HepG2 (cell line): ENCODE results near the gene CD300LG.

ENCODE experiments used
- MYC ChIP-seq: sonication (generic); formaldehyde crosslinking; IDR thresholded peaks from 2 replicates; pipeline ENCODE4 v1.9.0; 2021; ENCODE audit warnings: missing genetic modification reagents, borderline replicate concordance
- NFIC ChIP-seq: IDR thresholded peaks from 2 replicates; pipeline ENCODE4 v1.6.1; 2012; ENCODE audit warnings: mild to moderate bottlenecking, low read length, inconsistent platforms
- TF ChIP-seq, protein P1 (sequence below): sonication (generic); formaldehyde crosslinking; IDR thresholded peaks from 2 replicates; pipeline ENCODE4 v1.5.0; 2020; ENCODE audit warnings: mild to moderate bottlenecking, missing genetic modification reagents, moderate library complexity
- TF ChIP-seq, protein P2 (sequence below): sonication (generic); formaldehyde crosslinking; IDR thresholded peaks from 2 replicates; pipeline ENCODE4 v1.9.0; 2021; ENCODE audit warnings: missing genetic modification reagents, borderline replicate concordance
- TF ChIP-seq, protein P3 (sequence below): IDR thresholded peaks from 2 replicates; pipeline ENCODE4 v1.6.1; 2016; ENCODE audit warnings: missing compliant biosample characterization, missing genetic modification reagents, borderline replicate concordance

DNA sequence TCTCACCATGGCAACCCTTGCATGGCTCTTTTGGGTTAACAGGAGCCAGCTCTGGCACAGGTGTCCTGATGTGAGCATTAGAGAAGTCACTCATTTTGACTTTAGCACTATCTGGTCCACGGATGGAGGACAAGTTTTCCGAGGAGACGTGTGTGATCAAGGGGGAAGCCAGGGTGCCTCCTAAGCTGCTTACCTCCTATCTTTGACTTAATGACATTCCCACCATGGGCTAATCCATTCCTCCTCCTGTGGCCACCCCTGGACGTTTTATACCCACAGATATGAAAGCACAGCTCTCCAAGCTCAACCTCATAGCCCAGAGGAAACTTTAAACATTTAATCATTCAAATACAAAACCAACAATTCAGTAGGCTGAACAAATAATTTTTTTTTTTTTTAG is 41.6 kb downstream of the CD300LG start:
- no peak for TF ChIP-seq MYC (CRISPR knock-in tag)
- TF ChIP-seq, protein P1, sequence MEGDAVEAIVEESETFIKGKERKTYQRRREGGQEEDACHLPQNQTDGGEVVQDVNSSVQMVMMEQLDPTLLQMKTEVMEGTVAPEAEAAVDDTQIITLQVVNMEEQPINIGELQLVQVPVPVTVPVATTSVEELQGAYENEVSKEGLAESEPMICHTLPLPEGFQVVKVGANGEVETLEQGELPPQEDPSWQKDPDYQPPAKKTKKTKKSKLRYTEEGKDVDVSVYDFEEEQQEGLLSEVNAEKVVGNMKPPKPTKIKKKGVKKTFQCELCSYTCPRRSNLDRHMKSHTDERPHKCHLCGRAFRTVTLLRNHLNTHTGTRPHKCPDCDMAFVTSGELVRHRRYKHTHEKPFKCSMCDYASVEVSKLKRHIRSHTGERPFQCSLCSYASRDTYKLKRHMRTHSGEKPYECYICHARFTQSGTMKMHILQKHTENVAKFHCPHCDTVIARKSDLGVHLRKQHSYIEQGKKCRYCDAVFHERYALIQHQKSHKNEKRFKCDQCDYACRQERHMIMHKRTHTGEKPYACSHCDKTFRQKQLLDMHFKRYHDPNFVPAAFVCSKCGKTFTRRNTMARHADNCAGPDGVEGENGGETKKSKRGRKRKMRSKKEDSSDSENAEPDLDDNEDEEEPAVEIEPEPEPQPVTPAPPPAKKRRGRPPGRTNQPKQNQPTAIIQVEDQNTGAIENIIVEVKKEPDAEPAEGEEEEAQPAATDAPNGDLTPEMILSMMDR (CRISPR knock-in tag): no peak
- TF ChIP-seq, protein P2, sequence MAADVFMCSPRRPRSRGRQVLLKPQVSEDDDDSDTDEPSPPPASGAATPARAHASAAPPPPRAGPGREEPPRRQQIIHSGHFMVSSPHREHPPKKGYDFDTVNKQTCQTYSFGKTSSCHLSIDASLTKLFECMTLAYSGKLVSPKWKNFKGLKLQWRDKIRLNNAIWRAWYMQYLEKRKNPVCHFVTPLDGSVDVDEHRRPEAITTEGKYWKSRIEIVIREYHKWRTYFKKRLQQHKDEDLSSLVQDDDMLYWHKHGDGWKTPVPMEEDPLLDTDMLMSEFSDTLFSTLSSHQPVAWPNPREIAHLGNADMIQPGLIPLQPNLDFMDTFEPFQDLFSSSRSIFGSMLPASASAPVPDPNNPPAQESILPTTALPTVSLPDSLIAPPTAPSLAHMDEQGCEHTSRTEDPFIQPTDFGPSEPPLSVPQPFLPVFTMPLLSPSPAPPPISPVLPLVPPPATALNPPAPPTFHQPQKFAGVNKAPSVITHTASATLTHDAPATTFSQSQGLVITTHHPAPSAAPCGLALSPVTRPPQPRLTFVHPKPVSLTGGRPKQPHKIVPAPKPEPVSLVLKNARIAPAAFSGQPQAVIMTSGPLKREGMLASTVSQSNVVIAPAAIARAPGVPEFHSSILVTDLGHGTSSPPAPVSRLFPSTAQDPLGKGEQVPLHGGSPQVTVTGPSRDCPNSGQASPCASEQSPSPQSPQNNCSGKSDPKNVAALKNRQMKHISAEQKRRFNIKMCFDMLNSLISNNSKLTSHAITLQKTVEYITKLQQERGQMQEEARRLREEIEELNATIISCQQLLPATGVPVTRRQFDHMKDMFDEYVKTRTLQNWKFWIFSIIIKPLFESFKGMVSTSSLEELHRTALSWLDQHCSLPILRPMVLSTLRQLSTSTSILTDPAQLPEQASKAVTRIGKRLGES (CRISPR knock-in tag): no peak
- TF ChIP-seq, protein P3, sequence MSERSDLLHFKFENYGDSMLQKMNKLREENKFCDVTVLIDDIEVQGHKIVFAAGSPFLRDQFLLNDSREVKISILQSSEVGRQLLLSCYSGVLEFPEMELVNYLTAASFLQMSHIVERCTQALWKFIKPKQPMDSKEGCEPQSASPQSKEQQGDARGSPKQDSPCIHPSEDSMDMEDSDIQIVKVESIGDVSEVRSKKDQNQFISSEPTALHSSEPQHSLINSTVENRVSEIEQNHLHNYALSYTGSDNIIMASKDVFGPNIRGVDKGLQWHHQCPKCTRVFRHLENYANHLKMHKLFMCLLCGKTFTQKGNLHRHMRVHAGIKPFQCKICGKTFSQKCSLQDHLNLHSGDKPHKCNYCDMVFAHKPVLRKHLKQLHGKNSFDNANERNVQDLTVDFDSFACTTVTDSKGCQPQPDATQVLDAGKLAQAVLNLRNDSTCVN (CRISPR knock-in tag): no peak
- no peak for TF ChIP-seq NFIC
